GM12865 (cell line): ENCODE data around the gene KRTAP20-4.

ENCODE experiments used
- DNase-seq: peaks from one replicate; pipeline ENCODE4 v3.0.0; 2010; ENCODE audit warnings: low read depth
- H3K4me3 ChIP-seq: 2 replicates; pipeline ENCODE4 v1.5.1; 2011; ENCODE audit warnings: mild to moderate bottlenecking, low read depth, low read length, control low read depth
- CTCF ChIP-seq: IDR thresholded peaks from 2 replicates; pipeline ENCODE4 v1.5.1; 2011; ENCODE audit warnings: low read length, control low read depth, low read depth, inconsistent platforms; ENCODE audit not compliant: insufficient read depth; ENCODE audit errors: missing control alignments

The KRTAP20-4 gene

GRCh38 chr21:30642564-30642963 lies 22.1 kb downstream of the KRTAP20-4 start, which contains the start of gene KRTAP20-3:
Gene KRTAP20-3 (plus strand): TSS chr21:30642864.
- DNase-seq, result no peak
- no peak for TF ChIP-seq CTCF
- no peak within 1 kb of the TSS for H3K4me3 ChIP-seq

GRCh38 chr21:30646904-30647414 lies 26.5 kb downstream of the KRTAP20-4 start:
- no peak for TF ChIP-seq CTCF
- DNase-seq, result no peak
- no peak overlapping the region for H3K4me3 ChIP-seq

GRCh38 chr21:30652891-30653290 lies 32.5 kb downstream of the KRTAP20-4 start:
- no peak for TF ChIP-seq CTCF
- no peak overlapping the region for H3K4me3 ChIP-seq
- no peak for DNase-seq

- no peak for DNase-seq
- TF ChIP-seq CTCF, result no peak
- H3K4me3 ChIP-seq, result no peak overlapping the region
Observed at GRCh38 chr21:30668776-30669175, 48.3 kb downstream of the KRTAP20-4 start.
